Stimulated activated CD8-positive, alpha-beta memory T cell treated with anti-CD3 and anti-CD28 coated beads, Interleukin-2, amount 100 ng/mL, for 1 hour (primary cell): ENCODE results near the gene GPRIN3.
A peak's percentile ranks its signal among the peaks of the same experiment; 100 is the strongest.
"Not testable (repeated sequence)": the region's sequence is repeated elsewhere in the genome, so short reads cannot be mapped to it uniquely, and the experiment has no call there.

Source experiments
- DNase-seq, 2 donors: peaks; one replicate each; pipeline ENCODE4 v3.0.0-alpha.2; 2020; ENCODE audit warnings: low read depth in 2 of 2

The GPRIN3 gene

GRCh38 chr4:89312066-89312465, 4.5 kb upstream of the GPRIN3 start:
- DNase-seq = no peak

- DNase-seq = no peak
Measured at GRCh38 chr4:89311433-89311832, 3.8 kb upstream of the GPRIN3 start.

- not testable (repeated sequence) for DNase-seq
Measured at GRCh38 chr4:89309154-89309553, 1.6 kb upstream of the GPRIN3 start.

GRCh38 chr4:89308161-89308500, 531 bp upstream of the GPRIN3 start:
- DNase-seq = no peak

GRCh38 chr4:89307178-89307445, 488 bp downstream of the GPRIN3 start:
- DNase-seq = no peak

GRCh38 chr4:89306486-89307177, 968 bp downstream of the GPRIN3 start:
- DNase-seq = no peak

- DNase-seq = no peak
Measured at GRCh38 chr4:89305712-89306437, 1.7 kb downstream of the GPRIN3 start.

GRCh38 chr4:89305028-89305427, 2.6 kb downstream of the GPRIN3 start:
- DNase-seq = no peak

- DNase-seq = no peak
Measured at GRCh38 chr4:89303814-89304388, 3.7 kb downstream of the GPRIN3 start.

- DNase-seq = peak in 1 of 2 donors; percentile 26
Measured at GRCh38 chr4:89303177-89303576, 4.4 kb downstream of the GPRIN3 start.

- no peak for DNase-seq
Measured at GRCh38 chr4:89301902-89302301, 5.7 kb downstream of the GPRIN3 start.

- no peak for DNase-seq
Measured at GRCh38 chr4:89301003-89301402, 6.6 kb downstream of the GPRIN3 start.

- no peak for DNase-seq
Measured at GRCh38 chr4:89300499-89300898, 7.1 kb downstream of the GPRIN3 start.

- no peak for DNase-seq
Measured at GRCh38 chr4:89300060-89300459, 7.5 kb downstream of the GPRIN3 start.

- DNase-seq = no peak
Measured at GRCh38 chr4:89299153-89299791, 8.3 kb downstream of the GPRIN3 start.

- no peak for DNase-seq
Measured at GRCh38 chr4:89298788-89299152, 8.8 kb downstream of the GPRIN3 start.

GRCh38 chr4:89298155-89298554, 9.4 kb downstream of the GPRIN3 start:
- no peak for DNase-seq

- DNase-seq = no peak
Measured at GRCh38 chr4:89296896-89297295, 10.7 kb downstream of the GPRIN3 start.

- no peak for DNase-seq
Measured at GRCh38 chr4:89296399-89296798, 11.2 kb downstream of the GPRIN3 start.

GRCh38 chr4:89295415-89295927, 12.1 kb downstream of the GPRIN3 start:
- DNase-seq = no peak

- no peak for DNase-seq
Measured at GRCh38 chr4:89294573-89295269, 12.9 kb downstream of the GPRIN3 start.

- DNase-seq = no peak
Measured at GRCh38 chr4:89293299-89293698, 14.3 kb downstream of the GPRIN3 start.
